HG02981 (cell line): ENCODE results near the gene TRMT2B.
"Not testable (repeated sequence)": the region's sequence is repeated elsewhere in the genome, so short reads cannot be mapped to it uniquely, and the experiment has no call there.

Source experiments
- ATAC-seq: cut with Tn5 transposase; IDR thresholded peaks from one replicate; pipeline ENCODE4 v1.9.1; 2021; ENCODE audit warnings: mild to moderate bottlenecking, moderate library complexity; ENCODE audit not compliant: unreplicated experiment

Gene TRMT2B

DNA sequence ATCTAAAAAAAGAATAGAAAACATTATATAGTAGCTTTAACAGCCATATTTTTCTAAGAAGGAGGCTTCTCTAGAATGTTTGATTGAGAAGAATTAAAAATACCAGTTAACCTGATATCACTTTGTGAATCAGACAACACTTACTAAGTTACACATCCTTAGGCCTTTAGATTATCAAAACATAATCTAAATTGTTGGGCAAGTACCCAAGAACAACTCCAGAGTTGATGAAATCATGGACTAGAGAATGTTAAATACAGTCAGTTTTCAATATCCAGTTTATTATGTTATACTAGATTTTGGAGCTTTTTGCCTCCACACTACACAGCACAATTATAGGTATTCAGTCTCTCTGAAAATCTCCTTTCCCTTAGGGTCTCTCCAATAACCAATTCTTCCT is 42.8 kb downstream of the TRMT2B start:
- ATAC-seq, result no peak

DNA sequence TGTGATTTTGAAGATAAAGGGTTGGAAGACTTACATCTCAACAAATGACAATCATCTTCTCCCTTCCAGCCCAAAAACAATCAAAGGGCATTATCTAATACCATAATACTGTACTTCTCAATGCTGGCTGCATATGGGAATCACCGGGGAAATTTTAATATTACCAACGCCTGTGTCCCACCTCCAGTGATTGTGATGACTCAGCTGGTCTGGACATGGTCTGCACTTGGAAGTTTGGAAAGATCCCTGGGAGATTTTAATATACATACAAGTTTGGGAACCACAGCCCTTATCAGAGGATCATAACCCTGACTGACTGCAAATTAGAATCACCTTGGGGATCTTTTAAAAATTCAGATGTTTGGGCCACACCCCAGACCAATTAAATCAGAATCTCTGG is 52.5 kb downstream of the TRMT2B start:
- ATAC-seq, result no peak

DNA sequence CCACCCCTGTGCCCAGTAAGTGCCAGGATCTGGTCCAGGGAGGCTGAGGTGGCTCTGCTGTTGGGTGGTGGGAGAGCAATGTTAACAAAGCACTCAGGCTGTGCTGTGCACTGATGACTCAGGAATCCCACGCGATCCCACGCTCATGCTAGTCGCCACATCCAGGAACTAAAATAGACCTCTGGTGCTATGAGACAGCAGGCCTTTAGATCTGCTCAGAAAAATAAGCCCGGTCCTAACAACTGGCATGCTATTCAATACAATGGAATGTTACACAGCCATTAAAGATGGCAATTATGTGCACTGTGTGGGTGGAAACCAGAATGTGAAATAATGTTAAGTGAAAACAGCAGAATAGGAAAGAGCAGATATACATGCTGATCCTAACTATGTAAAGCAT is 56.4 kb downstream of the TRMT2B start:
- ATAC-seq, result no peak

DNA sequence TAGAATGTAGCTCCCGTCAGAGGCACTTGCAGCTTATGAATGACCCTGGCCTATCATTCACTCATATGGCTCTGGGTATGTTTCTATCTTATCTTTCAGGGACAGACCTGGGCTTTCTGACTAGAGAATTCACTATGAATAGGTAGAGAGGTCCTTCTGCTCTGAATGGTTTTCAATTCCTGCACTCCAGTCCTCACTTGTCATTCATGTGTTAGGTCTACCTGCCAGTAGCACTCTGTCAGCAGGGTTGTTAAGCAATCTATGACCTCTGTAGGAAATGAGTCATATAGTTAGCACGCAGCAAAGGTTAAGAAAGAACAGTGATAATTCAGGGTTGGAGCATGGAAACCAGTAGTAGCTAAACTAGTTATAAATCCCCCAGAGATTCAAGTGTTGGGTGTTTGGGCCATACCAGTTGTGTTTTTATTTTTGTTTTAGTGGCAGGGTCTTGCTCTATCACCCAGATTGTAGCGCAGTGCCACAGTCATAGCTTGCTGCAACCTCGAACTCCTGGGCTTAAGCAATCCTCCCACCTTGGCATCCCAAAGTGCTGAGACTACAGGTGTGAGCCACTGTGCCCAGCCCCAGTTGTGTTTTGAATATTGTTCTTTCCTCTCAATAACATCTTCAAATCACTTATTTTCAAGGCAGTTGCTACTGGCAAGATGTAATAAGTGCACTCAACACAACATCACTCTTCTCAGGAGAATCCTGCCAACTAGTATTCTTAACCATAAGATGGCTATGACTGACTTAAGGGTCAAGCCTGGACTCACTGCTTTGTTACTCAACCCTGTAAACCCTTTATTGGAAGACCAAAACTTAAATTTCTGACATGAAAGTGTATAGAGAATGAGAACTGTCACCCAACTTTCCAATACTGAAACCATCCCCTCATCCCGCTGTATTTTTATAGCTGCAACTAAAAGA is 57.3 kb downstream of the TRMT2B start:
- peak; percentile 87 for ATAC-seq

DNA sequence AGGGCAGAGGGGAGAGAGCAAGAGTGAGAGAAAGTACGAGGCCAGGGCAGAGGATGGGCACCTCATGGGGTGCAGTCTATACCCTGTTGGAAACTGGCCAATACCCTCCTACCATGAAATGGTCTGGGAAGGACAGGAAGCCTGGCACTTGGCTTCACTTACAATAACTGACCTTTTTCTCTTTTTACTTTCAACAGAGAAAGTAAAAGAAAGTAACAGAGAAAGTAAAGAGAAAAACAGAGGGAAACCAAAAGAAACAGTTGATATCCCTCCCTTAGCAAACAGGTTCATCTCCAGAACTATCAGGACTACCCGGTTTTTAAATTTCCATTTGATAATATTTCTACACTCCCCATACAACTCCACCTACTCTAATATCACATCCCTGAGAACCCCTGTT is 61.8 kb downstream of the TRMT2B start:
- no peak for ATAC-seq

DNA sequence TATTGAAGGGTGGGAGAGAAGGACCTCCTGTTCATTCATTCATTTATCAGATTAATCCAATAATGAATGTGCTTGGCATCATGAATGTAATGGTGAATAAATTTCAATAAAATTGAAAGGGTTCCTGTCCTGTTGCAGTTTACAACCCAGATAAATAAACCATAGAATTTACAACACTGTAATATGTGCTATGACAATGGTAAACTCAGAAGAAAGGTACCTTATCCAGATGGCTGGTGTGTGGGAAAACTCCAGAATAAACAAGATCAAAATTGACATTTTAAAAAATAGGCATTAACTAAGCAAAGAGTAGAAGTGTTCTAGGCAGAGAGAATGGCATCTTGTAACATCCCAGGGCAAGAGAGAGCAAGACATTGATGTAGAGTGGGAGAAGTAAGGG is 67.1 kb downstream of the TRMT2B start:
- no peak for ATAC-seq

DNA sequence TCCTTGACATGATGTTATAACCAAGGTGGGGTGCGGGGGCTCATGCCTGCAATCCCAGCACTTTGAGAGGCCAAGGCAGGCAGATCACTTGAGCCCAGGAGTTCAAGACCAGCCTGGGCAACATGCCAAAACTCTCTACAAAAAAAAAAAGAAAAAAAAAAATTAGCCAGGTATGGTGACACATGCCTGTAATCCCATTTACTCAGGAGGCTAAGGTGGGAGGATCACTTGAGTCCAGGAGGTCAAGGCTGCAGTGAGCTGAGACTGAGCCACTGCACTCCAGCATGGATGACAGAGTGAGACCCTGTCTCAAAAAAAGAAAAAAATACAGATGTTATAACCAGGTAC is 70.4 kb downstream of the TRMT2B start:
- ATAC-seq, result not testable (repeated sequence)

DNA sequence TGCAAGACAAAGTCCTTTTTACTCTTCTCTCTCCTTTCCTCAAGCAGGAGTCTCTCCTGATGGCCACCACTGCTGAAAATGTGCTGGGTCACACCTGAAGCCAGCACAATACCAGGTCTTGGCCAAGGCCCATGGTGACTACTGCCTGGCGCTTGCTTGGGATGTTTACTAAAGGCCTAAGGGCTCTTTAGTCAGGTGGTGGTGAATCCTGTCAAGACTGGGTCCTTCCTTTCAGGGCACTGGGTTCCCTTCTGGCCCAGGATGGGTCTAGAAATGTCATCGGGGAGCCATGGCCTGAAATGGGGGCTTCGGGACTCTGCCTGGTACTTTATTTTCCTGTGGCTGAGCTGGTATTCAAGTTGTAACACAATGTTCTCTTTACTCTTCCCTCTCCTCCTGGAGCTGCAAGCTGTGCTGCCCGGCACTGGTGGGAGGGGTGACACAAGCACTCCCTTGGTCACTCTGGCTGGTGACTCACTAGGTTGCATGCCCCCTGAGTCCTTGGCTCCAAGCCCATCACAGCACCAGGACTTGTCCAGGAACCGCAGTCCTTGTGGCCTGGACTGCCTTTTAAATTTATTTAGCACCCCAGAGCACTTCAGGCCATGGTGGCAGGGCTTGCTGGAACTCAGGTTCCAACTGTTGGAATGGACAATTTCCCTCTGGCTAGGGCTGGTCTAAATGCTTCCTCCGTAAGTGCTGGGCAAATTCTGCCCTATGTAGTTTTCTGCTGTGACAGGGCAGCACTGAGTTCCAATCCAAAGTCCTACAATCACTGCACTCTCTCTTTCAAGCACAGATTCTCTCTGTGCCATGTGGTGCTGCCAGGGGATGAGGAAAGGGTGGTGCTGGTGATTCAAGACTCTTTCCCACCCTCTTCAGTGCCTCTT is 71.1 kb downstream of the TRMT2B start:
- no peak for ATAC-seq

DNA sequence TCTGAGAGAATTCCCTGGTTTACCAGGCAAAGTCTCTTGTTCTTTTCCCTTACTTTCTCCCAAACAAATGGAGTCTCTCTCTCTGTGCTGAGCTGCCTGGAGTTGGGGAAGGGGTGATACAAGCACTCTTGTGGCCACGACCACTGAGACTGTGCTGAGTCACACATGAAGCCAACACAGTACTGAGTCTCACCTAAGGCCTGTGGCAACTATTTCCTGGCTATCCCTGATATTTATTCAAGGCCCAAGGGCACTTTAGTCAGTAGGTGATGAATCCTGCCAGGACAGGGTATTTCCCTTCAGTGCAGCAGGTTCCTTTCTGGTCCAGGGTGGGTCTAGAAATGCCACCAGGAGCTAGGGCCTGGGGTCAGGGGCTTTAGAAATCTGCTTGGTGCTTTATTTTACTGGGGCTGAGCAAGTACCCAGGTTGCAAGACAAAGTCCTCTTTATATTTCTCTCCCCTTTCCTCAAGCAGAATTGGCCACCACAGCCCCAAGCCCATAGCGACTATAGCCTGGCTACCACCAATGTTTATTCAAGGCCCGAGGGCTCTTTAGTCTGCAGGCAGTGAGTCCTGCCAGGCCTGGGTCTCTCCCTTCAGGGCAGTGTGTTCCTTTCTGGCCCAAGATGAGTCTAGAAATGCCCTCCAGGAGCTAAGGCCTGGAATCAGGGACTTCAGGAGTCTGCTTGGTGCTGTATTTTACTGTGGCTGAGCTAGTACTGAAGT is 71.9 kb downstream of the TRMT2B start:
- no peak for ATAC-seq

DNA sequence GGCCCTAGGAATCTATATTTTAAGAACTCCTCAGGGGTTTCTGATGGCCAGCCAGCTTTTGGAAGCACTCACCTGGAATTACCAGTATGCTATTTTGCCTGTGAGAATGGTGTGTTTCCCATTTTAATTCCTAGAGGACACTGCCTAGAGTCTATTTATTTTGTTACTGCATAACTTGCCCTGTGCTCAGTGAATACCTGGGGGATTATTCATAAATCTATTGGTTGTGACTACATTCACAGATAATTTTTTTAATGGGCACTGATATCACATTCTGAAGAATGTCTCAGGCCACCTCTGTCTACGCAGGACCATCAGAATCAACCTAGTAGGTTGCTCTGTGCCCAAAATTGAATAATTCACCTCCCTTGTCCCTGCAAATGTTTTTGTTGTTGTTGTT is 75.7 kb downstream of the TRMT2B start:
- no peak for ATAC-seq

DNA sequence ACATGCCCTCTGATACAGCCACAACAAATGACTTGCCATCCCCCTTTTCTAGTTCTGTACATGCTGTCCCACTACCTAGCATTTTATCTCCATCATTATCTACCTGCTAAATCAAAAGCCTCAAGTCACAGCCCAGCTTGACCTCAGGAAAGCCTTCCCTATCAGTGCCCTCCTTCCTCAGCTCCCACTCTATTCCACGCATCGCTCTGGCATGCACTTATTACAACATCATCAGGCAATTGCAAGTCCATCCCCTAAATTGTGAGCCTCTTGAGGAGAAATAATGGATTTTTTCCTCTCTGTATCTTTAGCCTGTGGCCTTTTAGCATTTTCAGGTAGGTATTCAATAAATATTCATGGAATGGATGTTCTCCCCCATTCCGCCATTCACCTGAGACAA is 76.7 kb downstream of the TRMT2B start:
- no peak for ATAC-seq

DNA sequence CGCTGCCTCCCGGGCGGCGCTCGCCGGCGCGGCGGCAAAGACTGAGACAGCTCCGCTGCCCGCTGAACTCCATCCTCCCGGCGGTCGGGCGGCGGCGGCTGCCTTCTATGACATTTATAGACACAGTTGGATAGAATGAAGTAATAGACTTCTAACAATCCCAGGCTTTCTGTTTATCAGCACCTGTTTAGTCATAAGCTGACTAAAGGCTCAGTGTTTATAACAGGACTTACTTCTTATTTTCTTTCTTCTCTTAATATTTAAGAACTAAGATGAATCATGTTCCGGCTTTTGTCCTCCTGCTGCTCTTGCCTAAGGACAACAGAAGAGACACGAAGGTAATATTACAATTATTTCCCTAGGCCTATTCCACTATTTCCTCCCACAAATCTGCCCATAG is 78.5 kb downstream of the TRMT2B start:
- ATAC-seq, result no peak

DNA sequence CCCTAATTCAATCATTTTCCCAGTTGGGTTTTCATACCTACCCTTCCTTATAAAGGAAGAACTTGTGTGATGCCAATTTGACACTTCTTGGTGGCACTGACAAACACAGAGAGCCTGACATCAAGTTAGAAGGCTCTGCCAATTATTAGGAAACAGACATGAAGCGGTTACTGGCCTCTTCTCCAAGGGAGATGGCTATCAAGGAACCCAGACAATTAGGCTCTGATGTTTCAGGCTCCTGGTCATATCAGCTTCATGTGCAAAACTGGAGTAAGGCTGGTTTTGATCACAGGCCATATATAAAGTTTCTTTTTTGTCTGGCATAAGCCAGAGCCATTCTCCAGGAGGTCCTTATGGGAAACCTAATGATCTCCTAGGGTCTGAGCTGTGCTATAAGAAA is 82.0 kb downstream of the TRMT2B start:
- ATAC-seq, result no peak

DNA sequence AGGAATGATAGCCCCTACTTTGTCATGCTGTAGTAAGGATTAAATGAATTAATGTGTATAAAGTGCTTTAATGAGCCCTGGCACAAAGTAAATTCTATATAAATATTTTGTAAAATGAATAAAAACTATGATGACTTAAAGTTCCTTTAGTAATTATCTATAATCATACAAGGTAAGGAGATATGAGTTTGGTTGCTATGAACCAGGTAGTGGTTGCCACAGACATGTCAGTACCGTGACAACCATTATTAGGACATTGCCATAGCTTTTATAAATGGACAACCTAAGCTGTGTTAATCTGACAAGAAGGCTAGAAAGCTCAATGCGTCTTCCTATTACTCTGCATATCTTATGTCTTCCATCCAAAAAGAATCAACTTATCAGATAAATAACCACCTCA is 82.5 kb downstream of the TRMT2B start, which contains the start of gene ARL13A:
Gene ARL13A, plus strand, starts transcription at position 301 of the 400 bp plus-strand sequence. CDS start 3,982 bp downstream, outside the sequence.
- ATAC-seq, result no peak

DNA sequence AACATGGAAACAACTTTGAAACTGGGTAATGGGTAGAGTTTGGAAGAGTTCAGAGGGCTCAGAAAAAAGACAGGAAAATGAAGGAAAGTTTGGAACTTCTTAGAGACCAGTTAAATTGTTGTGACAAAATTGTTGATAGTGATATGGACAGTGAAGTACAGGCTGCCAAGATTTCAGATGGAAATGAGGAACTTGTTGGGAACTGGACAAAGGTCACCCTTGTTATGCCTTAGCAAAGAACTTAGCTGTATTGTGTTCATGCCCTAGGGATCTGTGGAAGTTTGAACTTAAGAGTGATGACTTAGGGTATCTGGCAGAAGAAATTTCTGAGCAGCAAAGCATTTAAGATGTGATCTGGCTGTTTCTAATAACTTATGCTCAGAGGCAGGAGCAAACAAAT is 87.5 kb downstream of the TRMT2B start:
- ATAC-seq, result no peak

DNA sequence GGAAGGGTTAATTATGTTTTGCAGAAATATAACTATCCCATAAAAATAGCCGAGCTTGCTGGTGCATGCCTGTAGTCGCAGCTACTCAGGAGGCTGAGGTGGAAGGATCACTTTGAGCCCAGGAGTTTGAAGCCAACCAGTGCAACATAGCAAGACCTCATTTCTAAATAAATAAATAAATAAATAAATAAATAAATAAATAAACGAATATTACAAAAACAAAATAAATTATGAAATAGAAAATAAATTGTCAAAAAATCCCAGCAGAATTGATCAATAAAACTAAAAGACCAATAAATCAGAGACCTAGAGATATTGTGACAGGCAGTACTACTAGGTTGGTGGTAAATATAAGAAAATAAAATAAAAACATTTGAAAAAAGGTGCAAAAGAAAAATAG is 89.1 kb downstream of the TRMT2B start:
- ATAC-seq, result no peak
